ENCODE results near the gene MTMR4.

- TF ChIP-seq CTCF (conservative IDR thresholded peaks at IDR 0.05; ENCODE audit: low read depth, low read length): no peak
- no peak for TF ChIP-seq EZH2 (IDR thresholded peaks at IDR 0.05; ENCODE audit: borderline replicate concordance, low read depth, low read length, poor library complexity, severe bottlenecking)
These were observed 13.0 kb downstream of the MTMR4 start for GRCh38 chr17:58501451-58501850.
